HG02571 (cell line): Measurements from ENCODE around the gene EML3.
A peak's percentile ranks its signal among the peaks of the same experiment; 100 is the strongest.
"Not testable (repeated sequence)": the region's sequence is repeated elsewhere in the genome, so short reads cannot be mapped to it uniquely, and the experiment has no call there.

Source experiments
- ATAC-seq: cut with Tn5 transposase; IDR thresholded peaks from one replicate; pipeline ENCODE4 v1.9.1; 2021; ENCODE audit warnings: mild to moderate bottlenecking, moderate library complexity; ENCODE audit not compliant: unreplicated experiment

Gene EML3

DNA sequence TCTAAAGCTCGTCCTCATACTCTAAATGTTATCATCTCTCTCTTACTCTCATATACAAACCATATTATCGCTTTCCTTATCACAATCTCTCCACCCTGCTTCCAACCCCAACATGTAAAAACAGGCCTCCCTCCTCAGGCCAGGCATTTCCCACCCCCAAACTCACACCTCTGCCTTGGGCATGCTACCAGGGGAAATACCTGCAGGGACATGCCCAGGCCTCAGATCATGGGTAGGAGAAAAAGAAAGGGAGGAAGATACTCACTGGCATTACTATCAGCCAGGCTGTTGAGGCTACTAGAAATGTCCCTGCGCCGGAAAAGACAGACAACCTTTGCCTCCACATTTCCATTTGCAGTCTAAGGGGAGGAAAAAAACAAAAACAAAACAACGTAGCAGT is 12.7 kb downstream of the EML3 start:
- ATAC-seq: no peak

DNA sequence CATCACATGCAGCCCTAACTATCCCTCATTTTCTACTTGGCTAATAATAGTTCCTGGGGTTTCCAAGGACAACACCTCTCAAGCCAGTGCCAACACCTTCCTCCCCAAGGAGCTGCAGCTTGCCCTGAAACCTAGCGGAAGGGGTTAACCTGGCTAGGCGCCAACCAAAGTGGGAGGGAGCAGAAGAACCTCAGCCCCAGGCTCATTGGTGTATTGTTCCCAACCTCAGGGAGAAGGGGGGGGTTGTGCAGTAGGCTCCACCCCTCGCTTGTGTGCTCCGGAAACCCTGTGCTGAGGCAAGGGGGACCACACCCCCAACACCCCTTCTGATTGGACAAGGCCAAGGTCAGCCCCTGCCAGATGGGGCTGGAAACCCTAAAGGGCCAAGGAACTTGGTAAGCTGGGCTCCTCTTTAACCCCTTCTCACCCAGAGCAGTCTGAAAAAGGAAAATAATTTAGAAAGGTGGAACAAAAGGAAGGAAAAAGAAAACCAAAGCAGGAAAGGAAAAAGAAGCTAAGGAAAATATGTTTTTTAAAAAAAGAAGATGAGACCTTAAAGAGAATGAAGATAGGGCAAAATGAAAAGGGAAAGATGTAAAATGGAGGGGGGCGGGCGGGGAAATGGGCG is 13.4 kb downstream of the EML3 start:
- ATAC-seq: peak; percentile 43

DNA sequence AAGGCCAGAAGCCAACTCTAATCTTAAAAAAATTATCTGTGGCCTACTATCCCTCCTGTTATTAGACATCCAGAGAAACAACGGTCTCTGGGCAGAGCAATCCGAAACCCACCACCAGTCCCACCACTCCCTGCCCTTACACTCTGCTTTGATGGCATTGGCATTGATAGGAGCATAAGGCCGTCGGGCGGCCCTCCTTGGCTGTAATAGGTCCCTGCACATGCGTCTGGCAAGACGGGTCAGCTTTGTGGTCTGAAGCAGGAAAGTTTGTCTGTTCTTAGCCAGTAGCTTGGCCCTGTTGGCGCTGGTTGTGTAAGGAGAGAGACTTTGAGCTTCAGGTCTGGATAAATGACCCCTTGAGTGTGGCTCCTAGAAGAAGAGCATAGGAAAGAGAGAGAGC is 17.5 kb downstream of the EML3 start:
- no peak for ATAC-seq

DNA sequence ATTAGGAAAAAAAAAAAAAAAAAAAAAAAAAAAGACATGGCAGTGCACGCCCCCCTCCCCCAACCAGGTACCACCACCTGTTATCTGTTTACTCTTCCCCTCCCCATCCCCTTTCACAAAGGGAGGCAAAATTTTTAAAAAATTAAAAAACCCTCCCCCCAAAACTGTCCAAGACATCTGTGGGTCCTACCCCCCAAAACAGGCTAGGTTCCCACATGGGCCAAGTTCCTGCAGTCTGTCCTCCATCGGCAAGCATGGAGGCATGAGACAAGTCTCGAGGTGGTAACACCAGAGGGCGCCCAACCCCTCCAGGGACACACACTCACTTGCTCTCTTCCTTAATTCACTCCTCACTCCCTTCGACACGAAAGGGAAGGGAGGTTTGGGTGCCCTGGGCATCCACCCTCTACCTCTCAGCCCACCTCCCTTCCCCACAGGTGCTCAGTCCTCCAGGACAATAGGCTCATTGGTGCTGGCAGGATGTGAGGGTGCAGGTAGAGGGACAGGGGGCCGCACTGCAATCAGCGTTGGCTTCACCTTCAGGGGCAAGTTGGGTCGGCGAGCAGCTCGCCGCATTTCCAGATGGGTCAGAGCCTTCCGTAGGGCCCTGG is 19.0 kb downstream of the EML3 start:
- no peak for ATAC-seq

DNA sequence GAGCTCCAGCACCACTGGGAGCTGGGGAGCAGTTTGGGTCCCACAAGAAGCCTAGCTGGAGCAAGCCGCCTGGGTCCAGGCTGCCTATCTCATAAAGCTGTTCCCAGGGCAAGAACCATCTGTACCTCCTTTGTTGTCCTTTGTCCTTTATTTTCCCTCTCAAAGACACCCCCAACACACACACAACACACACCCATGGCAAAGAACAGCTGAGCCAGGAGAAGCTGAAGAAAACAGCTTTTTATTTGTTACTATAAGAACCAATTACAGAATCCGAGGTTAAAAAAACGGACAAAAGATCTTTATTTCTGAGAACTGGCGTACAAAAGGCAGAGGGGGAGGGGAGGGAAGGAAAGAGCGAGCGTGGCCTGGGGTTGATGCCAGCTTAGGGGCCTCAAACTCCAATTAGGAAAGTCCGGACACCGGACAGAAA is 19.6 kb downstream of the EML3 start:
- ATAC-seq: no peak

DNA sequence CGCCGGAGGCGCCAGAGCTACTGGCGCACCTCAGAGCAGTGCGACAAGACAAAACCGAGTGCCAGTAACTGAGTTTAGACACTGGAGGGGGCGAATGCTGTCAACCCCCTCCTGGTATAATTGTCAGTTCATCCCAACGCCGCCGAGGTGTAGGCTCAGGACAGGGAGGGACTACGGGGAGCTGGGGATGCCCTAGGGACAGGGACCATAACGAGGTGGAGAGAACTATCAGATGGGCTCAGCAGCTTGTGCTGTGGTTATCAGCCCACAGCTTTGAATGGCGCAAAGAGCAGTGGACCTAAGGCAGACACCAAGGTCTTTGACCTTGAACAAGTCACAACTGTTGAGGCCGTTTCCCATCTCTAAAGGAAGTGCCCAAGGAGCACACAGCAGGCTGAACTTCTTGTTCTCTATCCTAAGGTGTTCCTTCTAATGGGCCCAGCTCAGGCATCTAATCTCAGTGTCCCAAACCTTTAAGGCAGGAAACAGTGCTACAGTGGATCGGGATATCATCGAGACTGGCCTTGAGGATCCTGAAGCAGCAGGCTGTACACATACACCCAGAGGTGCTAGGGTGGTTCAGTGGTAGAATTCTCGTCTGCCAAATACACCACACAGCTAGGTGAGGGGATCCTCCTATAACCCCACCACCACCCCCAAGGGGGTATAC is 20.3 kb downstream of the EML3 start:
- ATAC-seq: no peak

DNA sequence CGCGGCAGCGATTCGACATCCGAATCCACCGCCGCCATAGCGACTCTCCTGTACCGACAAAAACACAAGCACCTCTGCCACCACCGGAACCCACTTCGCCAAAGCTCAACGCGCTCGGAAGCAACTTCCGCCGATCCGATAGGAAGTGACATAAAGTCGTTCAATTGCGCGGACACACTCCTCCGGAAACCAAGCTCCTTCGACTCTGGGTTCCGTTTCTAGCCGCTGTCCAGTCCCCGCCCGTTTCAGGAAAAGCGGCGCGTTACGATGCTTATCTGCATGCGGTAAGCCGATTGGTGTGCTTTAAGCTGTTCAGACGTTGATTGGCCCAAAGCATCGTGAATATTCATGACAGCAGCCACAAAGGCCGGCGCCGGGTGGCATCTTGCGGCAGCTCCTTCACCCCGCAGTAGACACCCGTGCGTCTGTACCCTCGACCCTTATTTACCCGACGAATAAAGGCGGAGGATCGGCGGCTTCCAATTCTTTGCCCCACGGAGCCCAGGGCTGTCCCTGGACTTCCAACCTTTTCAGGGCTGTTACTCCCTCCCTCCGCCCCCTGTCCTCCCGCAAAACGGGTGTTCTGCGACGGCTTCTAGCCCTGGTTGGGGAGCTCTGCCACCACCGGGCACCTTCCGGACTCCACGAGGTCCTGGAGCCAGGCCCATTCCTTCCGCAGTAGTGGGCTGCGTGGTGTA is 21.0 kb downstream of the EML3 start, which contains the start of gene TUT1:
Gene TUT1 (minus strand): TSS at position 76 of the 698 bp plus-strand sequence. CDS start 38 bp downstream, at position 38.
- ATAC-seq: peak; percentile 83

DNA sequence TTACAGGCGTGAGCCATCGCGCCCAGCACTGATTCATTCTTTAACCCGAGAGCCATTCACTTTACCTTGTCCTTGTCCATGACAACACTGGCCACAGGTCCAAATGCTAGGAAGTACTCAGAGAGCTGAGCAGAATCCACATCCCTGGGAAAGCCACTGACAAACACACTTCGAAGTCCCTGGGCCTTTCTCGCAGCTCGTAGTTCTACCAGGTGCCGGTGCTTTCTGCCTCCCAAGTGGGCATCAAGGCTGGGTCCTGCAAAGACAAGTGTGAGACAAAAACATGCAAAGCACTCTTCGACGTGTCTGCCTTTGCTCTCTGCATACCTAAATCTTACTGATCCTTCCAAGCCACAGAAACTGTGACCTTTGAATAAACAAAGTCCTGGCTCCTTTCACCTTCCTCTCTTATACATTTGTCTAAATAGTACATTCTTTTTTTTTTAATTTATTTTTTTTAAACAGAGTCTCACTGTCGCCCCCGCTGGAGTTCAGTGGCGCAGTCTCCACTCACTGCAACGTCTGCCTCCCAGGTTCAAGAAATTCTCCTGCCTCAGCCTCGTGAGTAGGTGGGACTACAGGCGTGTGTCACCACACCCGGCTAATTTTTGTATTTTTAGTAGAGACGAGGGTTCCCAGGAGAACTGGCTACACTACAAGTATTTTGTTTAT is 23.5 kb downstream of the EML3 start:
- ATAC-seq: no peak

DNA sequence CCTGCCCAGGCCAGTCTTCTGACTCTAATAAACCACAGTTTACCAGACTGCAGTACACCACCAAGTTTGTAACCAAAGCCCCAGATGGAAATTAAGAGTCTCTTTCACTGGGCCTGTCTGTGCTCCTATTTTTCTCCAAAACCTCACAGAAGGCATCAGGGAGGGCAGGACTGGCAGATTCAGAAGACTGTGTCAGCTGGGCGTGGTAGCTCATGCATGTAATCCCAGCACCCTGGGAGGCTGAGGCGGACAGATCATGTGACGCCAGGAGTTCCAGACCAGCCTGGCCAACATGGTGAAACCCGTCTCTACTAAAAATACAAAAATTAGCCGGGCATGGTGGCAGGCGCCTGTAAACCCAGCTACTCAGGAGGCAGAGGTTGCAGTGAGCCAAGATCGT is 27.2 kb downstream of the EML3 start:
- not testable (repeated sequence) for ATAC-seq

DNA sequence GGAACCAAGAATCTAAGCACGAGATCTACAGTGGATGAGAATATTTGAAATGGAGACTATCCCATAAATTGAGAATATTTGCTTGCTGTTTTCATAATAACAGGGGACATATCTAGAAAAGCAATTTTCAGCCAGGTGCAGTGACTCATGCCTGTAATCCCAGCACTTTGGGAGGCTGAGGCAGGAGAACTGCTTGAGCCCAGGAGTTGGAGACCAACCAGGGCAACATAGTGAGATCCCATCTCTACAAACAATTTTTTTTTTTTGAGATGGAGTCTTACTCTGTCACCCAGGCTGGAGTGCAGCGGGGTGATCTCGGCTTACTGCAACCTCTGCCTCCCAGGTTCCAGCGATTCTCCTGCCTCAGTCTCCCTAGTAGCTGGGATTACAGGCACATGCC is 30.8 kb downstream of the EML3 start:
- not testable (repeated sequence) for ATAC-seq

DNA sequence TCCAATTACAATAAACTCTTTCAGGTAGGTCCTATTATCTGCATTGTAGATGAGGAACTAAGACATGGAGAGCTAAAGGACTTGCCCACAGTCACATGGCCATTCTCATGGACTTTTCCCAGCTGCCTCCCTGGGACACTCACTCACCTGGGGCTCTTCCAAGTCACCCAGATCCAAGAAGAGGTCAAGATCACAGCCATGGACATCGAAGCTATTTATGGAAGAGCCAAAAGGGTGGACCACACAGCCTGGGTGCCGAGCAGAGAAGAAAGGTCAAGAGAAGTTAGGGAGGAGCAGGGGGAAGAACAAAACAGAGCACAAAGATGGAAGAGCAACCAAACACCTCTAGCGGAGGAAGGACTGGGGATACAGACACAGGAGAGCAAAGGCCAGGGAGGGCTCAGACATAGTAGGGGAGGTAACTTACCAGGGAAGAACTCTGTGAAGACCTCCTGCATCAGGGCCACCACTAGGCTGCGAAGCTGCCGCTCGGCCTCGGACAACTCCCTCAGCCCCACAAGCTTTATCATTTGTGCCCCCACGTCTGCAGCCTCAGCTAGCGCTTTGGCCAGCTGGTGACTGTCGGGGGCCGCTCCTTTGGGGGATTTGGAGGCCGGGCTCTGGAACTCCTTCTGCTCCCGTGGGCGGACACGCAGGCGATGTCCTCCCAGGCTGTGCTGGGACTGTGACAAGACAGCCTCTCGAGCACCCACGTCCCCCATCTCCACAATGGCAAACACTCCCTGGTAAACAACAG is 31.4 kb downstream of the EML3 start:
- no peak for ATAC-seq

DNA sequence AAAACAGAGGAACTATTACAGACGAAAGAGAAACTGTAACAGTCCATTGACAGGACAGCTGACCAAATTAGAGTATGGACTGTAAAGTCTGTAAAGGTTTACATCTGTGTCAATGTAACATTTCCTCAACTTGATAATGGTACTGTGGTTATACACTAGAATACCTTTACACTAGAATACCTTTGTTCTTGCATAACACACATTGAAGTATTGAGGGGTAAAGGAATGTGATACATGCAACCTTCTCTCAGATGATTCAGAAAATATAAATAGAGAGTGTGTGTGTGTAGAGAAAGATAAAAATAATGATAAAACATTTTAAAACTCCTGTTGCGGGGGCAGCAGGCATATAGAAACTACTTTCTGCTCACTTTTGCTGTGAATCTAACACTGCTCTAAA is 33.3 kb downstream of the EML3 start:
- ATAC-seq: no peak

DNA sequence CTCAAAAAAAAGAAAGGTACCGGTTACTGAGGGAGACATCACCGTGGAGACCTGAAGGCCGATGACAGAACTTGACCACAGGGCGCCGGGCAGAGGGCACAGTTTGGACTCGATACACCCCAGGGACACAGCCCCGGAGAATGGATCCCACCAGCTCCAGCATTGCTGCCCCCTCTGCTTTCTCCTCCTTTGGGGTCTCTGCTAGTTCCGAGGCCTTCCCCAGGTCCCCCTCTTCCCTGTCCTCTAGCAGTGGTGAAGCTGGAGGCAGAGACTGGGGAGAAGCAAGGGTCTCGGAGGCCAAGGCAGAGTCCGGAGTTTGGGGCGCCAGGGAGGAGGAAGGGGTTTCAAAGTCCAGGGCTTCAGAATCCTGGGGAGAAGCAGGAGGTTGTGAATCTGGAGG is 34.0 kb downstream of the EML3 start:
- ATAC-seq: no peak

DNA sequence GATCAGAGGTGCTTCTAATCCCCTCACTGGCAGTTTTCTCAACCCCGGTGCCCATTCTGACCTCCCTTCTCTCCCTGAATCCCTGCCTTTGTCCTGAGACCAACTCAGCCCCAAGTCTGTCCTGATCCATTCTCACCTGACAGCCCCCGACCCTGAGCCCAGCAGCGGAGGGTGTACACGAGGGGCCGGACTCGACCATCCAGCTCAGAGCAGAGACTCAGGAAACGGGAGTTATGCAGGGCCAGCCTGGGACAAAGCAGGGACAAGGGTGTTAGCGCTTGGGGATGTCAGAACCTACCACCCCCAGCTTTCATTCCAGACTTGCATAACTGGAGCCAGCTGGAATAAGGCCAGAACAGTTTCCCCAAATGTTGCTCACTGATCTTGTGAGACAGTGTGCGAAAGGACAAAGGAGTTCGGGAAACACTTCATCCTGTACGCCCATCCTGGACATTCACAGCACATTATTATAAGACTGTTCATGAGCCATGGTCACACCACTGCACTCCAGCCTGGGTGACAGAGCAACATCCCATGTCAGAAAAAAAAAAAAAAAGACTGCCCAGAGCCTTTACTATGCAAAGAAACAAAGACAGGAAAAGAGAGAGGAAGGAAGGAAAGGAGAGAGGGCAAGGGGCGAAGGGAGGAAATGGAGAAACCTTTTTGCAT is 35.4 kb downstream of the EML3 start:
- no peak for ATAC-seq

DNA sequence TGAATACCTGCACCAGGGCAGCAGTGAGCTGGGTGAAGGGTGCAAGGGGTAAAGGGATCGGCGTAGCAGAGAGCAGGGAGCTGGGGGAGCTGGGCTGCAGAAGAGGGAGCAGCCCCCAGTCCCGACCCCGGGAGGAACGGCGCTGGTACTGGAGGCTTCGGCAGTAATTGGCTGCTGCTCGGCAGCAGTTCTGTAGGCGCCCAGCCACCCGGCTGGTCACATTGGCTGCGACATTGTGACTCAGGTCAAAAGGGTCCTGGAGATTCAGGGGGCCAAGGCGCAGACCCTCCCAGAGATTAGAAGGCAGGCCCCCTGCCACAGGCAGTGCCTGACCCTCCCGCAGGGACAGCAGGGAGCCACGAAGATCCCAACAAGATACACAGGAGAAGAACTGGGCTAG is 36.7 kb downstream of the EML3 start:
- ATAC-seq: no peak

DNA sequence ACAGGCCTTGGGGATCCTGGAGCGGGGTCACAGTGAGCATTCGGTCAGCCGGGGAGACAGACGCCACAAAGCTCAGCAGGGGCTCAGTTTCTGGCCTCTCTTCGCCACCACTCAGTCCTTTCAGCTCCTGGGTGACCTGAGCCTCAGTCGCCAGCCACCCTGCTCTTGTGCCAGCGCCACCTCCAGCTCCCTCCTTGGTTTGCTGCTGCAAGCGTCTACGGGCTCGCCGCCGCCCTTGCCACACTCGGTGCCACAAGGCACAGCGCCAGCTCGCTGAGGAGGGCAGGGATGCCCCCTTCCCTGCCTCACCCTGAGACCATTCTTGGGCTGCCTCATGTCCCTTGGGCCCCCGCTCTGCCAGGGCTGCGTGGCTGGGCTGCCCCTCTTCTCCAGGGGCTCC is 37.4 kb downstream of the EML3 start:
- no peak for ATAC-seq

DNA sequence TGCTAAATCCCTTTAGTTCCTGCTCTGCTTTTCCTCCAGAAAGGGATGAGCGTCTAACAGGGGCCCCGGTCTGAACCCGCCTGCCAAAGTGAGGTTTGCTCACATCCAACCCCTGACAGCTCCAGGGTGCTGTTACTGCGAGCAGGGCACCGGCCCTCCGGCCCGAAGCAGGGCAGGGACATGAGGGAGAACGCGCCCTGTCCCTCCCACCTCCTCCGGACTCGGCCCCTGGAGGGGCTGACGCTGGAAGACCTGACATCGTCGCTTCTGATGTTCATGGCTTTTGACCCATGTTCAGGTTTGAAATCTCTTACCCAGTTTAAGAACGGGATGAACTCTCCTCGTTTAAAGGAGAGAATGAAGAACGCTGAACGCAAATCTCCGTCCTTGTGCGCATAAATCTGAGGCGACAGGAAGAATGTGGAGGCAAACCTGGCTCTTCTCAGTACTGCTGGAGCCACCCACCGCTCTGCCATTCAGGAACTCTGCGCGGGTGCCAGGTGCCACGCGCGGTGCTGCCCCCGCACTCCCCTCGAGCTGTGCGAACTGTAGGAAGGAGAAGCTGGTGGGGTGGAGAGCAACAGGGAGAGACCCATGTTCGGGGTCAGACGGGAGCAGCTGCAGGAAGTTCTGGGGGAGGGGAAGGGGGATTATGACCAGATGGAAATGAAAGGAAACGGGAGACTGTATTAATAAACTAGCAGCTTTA is 38.1 kb downstream of the EML3 start:
- peak; percentile 21 for ATAC-seq

DNA sequence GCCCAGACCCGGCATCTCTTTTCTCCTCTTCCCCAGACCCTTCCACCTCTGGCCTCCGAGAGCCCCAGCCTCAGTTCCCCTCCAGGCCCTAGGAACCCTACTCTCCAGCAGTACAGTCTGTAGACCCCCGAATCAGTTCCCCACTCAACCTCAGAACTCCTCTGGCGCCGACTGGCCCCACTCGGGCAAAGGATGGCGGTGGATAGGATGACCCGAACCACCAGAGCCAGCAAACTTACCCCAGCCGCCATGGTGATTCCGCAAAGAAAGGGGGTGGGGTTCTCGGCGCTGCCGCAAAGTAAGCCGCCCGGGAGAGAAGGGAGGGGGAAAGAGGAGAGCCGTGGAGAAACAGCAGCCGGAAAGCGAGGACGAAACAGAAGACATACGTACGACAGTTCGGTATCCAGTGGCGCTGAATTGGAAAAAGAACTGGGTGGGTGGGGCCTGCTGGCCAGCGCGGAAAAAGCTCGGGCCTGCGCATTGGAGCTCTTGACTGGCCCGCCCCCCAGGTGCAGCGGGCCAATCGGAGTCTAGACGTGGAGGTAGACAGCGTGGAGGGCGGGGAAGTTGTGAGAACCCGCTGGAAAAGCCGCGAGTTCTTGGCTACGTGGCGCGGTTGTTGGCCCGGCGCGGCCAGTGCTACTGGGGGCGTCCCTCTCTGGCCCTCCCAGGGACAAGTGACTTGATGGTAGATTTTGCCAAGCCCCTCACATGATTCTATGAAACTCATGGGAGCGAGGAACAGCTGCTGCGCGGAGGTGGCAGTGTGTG is 38.8 kb downstream of the EML3 start, which contains the start of gene EEF1G:
Gene EEF1G (minus strand): TSS at position 300 of the 771 bp plus-strand sequence. CDS start 49 bp downstream, at position 251.
- ATAC-seq: peak; percentile 87
